Nephron progenitor cell (in vitro differentiated cells): ENCODE results near the gene ZNFX1.
A peak's percentile ranks its signal among the peaks of the same experiment; 100 is the strongest.

Experiments used
- DNase-seq: peaks from one replicate; pipeline ENCODE4 v3.0.0; 2021
- H3K27ac Mint-ChIP-seq: 2 replicates; pipeline ENCODE4 v1.8.0; 2021; ENCODE audit warnings: mild to moderate bottlenecking, moderate library complexity, mixed read lengths
- H3K27me3 Mint-ChIP-seq: 2 replicates; pipeline ENCODE4 v1.8.0; 2021; ENCODE audit warnings: mild to moderate bottlenecking, low read depth, mixed read lengths; ENCODE audit not compliant: poor library complexity
- H3K36me3 Mint-ChIP-seq: 2 replicates; pipeline ENCODE4 v1.8.0; 2021; ENCODE audit warnings: low read depth, mixed read lengths
- H3K4me1 Mint-ChIP-seq: 2 replicates; pipeline ENCODE4 v1.8.0; 2021; ENCODE audit warnings: mixed read lengths
- H3K4me3 Mint-ChIP-seq: 2 replicates; pipeline ENCODE4 v1.8.0; 2021; ENCODE audit warnings: mild to moderate bottlenecking, moderate library complexity, mixed read lengths
- H3K9me3 Mint-ChIP-seq: 2 replicates; pipeline ENCODE4 v1.8.0; 2021; ENCODE audit warnings: mild to moderate bottlenecking, moderate library complexity, mixed read lengths
- TF ChIP-seq, protein P1 (sequence below): fragments of 200-600 bp; sonication (generic); IDR thresholded peaks from 2 replicates; pipeline ENCODE4 v1.5.0; 2021; ENCODE audit warnings: antibody characterized with exemption

ZNFX1 gene

DNA sequence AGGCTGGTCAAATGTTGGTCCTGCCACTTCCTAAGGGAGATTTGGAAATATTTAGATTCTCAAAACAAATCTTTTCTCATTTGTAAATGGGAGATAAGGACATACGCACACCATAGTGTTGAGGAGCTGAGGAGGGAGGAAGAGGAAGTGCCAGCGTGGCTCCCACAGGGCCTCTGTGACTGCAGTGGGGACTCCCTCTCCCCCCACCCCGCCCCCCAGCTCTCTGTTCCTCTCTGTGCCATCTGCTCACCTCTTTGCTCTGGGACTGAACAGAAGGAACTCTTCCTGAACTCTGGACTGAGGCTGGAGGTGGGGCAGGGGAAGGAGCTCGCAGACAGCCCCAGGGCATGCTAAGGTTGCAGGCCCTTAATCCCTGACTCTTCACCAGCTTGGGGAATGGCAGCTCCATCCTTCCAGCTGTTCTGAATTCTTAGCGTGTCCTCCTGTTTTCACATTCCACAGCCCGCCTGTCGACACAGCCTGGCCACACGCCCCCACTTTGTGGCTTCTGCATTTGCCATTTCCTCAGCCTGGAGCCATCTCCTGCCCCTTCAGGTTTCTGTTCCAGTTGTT lies 47.2 kb downstream of the ZNFX1 start:
- TF ChIP-seq, protein P1, sequence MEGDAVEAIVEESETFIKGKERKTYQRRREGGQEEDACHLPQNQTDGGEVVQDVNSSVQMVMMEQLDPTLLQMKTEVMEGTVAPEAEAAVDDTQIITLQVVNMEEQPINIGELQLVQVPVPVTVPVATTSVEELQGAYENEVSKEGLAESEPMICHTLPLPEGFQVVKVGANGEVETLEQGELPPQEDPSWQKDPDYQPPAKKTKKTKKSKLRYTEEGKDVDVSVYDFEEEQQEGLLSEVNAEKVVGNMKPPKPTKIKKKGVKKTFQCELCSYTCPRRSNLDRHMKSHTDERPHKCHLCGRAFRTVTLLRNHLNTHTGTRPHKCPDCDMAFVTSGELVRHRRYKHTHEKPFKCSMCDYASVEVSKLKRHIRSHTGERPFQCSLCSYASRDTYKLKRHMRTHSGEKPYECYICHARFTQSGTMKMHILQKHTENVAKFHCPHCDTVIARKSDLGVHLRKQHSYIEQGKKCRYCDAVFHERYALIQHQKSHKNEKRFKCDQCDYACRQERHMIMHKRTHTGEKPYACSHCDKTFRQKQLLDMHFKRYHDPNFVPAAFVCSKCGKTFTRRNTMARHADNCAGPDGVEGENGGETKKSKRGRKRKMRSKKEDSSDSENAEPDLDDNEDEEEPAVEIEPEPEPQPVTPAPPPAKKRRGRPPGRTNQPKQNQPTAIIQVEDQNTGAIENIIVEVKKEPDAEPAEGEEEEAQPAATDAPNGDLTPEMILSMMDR = no peak
- H3K4me3 Mint-ChIP-seq = no peak overlapping the region
- no peak for DNase-seq
- H3K4me1 Mint-ChIP-seq = no peaks in the 10 kb centered on the region
- no peak overlapping the region for H3K27ac Mint-ChIP-seq
- peaks cover 3% of the 10 kb centered on the region for H3K27me3 Mint-ChIP-seq
- H3K9me3 Mint-ChIP-seq = no peaks in the 10 kb centered on the region
- H3K36me3 Mint-ChIP-seq = peaks cover 72% of the 10 kb centered on the region

DNA sequence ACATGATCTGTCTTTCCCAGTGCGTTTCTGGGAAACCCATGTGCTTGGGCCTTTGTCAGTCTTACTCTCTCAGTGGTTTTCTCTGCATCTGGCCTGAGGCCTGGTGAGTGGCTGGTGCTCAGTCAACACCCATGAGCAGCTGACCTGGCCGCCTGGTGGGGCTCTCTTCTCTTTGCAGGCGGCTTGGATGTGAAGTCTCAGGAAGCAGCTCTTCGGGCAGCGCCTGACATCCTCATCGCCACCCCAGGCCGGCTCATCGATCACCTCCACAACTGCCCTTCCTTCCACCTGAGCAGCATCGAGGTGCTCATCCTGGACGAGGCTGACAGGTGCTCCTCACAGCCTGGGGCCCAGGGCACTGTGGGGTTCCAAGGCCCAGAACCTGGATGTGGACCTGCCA lies 47.8 kb downstream of the ZNFX1 start:
- Mint-ChIP-seq H3K9me3 (no peaks in the 10 kb centered on the region), H3K27me3 (peaks cover 3% of the 10 kb centered on the region), H3K36me3 (peaks cover 74% of the 10 kb centered on the region), H3K4me1 (no peaks in the 10 kb centered on the region), H3K4me3 (no peak overlapping the region), H3K27ac (no peak overlapping the region)
- TF ChIP-seq, protein P1 = no peak
- no peak for DNase-seq

DNA sequence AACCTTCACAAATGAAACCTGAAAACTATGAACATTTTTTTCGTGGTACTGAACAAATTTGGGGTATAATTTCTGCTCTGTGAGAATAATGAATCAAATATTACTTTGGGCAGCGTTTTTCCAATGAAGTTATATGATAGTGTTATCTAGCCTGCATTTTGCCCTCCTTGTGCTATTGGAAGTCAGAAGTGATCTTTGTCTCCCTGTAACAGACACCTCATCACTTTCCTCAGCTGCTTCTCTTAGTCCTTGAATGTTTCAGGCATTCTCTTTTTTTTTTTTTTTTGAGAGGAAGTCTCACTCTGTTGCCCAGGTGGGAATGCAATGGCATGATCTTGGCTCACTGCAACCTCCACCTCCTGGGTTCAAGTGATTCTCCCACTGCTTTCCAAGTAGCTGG lies 48.5 kb downstream of the ZNFX1 start:
- Mint-ChIP-seq H3K36me3 (peaks cover 74% of the 10 kb centered on the region), H3K27ac (no peak overlapping the region), H3K4me3 (no peak overlapping the region), H3K9me3 (no peaks in the 10 kb centered on the region), H3K4me1 (no peaks in the 10 kb centered on the region), H3K27me3 (peaks cover 3% of the 10 kb centered on the region)
- no peak for DNase-seq
- TF ChIP-seq, protein P1 = no peak

DNA sequence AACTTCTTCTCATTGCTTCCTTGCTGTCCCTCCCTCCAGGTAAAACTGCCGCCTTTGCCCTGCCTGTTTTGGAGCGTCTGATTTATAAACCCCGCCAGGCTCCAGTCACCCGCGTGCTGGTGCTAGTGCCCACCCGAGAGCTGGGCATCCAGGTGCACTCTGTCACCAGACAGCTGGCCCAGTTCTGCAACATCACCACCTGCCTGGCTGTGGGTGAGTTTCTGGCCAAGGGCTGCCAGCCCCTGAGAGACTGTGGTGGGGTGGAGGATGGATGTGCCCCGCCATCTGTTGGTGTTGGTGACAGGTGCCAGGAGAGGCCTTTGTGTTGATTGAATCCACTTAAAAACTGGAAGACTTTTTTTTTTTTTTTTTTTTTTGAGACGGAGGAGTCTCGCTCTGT lies 49.2 kb downstream of the ZNFX1 start:
- H3K9me3 Mint-ChIP-seq = no peaks in the 10 kb centered on the region
- no peaks in the 10 kb centered on the region for H3K4me1 Mint-ChIP-seq
- H3K4me3 Mint-ChIP-seq = no peak overlapping the region
- peak overlapping the region; percentile 51 for H3K27ac Mint-ChIP-seq
- peaks cover 74% of the 10 kb centered on the region for H3K36me3 Mint-ChIP-seq
- DNase-seq = no peak
- TF ChIP-seq, protein P1 = no peak
- peaks cover 3% of the 10 kb centered on the region for H3K27me3 Mint-ChIP-seq

- DNase-seq = no peak
- H3K27ac Mint-ChIP-seq = no peak overlapping the region
- peaks cover 1% of the 10 kb centered on the region for H3K4me1 Mint-ChIP-seq
- H3K36me3 Mint-ChIP-seq = peaks cover 71% of the 10 kb centered on the region
- no peaks in the 10 kb centered on the region for H3K9me3 Mint-ChIP-seq
- TF ChIP-seq, protein P1 = no peak
- H3K4me3 Mint-ChIP-seq = no peak overlapping the region
- H3K27me3 Mint-ChIP-seq = peaks cover 7% of the 10 kb centered on the region
Observed at GRCh38 chr20:49225896-49226295, 52.0 kb downstream of the ZNFX1 start.
